Stimulated activated CD4-positive, alpha-beta T cell treated with anti-CD3 and anti-CD28 coated beads, Interleukin-1b, Interleukin-23, amount 100 ng/mL, for 24 hours (primary cell): Measurements from ENCODE around the gene MANBA.
"Not testable (repeated sequence)": the region's sequence is repeated elsewhere in the genome, so short reads cannot be mapped to it uniquely, and the experiment has no call there.

Experiments used
- DNase-seq, 4 experiments: peaks; one replicate each; pipeline ENCODE4 v3.0.0-alpha.2; 2020; ENCODE audit warnings: low read depth in 4 of 4, low spot score in 1 of 4

The MANBA gene

DNA sequence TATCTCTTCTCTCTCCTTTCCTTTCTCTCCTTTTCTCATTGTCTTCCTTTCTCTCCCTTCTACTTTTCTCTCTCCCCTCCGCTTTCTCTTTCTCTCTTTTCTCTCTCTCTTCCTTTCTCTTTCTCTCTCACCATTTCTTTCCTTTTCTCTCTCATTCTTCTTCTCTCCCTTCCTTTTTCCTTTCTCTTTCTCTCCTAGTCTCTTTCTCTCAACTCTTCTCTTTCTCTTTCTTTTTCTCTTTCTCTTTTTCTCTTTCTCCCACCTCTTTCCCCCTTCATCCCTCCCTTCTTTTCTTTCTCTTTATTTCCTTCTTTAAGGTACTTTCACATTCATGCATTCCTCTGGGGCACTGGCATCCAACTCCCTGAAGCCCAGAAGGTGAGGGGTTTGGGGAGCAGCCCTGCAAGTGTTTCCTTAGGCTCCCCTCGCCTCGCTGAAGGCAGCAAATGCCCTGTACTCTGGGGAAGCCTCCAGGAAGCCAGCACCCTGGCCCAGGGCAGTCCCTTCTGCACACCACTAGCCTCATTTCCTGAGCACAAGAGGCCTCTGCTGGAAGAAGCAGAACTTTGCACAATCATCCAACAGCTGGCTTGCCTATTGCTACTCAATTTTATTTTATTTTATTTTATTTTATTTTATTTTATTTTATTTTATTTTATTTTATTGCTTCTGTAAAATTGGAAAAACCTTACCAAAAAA lies 135.4 kb downstream of the MANBA start:
- DNase-seq: peak in 1 of 4 experiments; percentile 55

DNA sequence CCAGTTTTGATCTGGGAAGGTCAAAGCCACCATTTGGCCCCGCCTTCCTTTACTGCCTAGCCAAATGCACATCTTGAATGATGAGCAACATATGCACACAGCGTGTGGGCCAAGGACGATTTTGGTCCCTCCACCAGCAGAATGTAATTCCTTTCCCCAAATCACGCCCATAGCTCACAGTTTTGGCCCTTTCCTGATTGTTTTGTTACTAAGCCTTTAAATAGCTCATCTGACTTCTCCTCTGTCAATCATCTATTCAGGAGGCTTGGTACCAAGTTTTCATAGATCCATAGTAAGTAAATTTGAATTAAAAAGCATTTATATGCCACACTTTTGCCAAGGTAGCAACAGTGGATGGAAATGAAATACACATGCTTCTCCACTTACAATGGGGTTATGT lies 136.3 kb downstream of the MANBA start:
- DNase-seq: no peak

DNA sequence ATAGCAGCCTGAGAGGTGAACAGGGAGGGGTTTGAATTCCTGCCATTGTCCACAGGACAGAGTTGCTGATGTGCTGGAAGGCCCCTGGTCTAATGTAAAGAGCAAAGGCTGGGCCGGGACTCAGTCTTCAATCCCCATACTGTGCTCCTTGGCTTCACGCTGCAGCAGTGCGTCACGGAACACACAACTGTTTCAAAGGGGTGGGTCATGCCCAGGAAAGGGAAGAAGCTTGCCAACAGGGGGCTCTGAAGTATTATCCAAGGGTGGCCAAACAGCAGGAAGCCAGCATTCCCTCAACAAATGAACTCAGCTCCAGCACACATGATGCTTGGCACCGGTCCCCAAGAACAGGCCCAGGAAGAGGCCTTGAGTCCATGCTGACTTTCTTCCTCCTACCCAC lies 137.1 kb downstream of the MANBA start:
- DNase-seq: no peak

DNA sequence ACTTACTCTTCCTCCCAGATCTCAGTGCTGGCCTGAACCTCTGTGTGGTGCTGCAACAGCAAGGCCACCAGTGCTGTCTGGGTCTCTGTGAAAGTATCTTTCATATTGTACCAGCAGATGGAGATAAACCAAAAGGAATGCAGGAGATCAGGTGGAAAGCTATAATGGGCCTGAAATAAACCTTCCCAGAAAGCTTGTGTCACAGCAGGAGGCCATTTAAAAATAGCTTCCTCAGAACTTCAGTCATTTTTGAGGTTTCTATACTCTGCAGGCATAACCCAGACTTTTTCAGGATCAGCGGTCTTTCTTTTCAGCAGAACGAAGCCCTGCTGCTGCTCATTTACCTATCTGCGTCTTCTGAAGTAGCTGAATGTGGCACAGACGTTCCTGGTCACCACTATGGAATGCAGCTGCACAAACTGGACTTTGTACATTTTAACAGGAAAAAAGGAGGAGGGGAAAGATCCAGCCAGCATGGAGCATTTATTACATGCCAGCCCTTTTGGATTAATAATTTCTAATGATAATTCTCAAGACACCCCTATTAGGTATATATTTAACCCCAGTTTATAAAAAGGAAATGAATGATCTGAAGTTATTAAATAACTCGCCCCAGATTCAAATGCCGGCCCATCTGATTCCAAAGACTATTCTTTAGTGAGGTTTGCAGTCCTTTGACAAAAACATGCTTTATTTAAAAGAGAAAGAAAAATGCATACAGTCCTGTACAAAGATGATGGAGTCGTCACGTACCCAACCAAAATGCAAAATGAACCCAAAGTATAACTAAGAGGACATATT lies 139.9 kb downstream of the MANBA start:
- no peak for DNase-seq

DNA sequence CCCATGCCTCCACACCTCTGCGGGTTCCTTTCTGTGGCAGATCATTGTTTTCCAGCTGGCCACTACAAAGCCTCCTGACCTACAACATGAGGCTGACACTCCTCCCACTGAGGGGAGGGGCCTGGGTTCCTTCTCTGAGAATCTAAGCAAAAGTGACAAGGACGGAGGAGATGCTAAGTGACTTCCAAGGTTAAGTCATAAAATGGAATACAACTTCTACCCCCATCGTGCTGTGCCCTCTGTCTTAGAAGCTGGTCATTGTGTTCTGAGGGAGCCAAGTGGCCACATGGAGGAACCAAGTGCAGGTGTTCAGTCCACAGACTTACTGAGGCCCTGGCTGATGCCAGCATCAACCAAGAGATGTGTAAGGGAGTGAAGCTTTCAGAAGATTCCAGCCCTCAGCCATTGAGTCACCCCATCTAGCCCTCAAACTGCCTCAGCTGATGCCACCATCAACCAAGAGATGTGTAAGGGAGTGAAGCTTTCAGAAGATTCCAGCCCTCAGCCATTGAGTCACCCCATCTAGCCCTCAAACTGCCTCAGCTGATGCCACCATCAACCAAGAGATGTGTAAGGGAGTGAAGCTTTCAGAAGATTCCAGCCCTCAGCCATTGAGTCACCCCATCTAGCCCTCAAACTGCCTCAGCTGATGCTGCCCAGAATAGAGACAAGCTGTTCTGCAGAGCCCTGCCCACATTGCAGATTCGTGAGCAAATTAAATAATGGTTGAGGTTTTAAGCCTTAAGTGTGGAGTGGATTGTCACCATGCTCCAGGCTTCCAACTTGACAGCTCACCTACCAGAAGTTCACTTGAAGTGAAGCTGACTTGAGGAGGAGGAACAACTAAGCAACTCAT lies 140.8 kb downstream of the MANBA start:
- DNase-seq: not testable (repeated sequence)

GRCh38 chr4:102619021-102619420 lies 141.7 kb downstream of the MANBA start:
- DNase-seq: not testable (repeated sequence)

DNA sequence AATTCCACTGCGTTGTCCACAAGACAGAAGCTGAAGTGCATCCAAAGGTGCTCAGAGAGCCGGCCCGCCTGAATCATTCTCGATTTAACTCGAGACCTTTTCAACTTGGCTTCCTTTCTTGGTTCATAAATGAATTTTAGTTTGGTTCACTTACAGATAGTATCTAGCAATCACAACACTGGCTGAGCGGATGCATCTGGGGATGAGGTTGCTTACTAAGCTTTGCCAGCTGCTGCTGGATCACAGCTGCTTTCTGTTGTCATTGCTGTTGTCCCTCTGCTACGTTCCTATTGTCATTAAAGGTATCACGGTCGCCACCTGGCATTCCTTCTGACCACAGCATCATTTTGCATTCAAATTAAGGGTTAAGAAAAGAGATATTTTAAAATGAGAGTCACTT lies 144.1 kb downstream of the MANBA start:
- no peak for DNase-seq

GRCh38 chr4:102614801-102615200 lies 146.0 kb downstream of the MANBA start:
- DNase-seq: no peak

DNA sequence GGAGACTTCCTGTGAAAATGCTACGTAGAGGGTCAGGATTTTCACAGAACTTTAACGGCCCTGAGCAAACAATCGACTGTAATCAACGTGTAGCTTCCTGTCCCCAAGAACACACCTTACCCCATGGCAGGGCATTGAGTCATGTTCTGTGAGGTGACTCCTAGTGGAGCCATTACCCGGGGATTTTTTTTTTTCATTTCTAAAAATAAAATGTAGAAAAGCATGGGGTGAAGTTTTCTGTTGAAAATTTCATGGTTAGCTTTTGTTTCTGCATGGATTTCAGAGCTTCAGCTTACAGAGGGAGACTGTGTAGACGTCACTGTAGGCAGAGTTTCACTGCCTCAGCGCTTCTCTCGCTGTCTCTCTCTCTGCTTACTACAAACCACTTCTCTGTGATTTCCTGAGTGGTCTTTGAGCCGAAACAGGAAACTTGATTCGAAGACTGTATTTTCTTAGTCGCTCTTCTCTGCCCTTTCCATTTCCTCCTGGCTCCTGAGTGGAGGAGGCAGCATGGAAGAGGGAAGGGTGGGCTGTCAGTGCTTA lies 147.9 kb downstream of the MANBA start:
- no peak for DNase-seq

- DNase-seq: no peak
Observed at GRCh38 chr4:102612210-102612609, 148.6 kb downstream of the MANBA start.

DNA sequence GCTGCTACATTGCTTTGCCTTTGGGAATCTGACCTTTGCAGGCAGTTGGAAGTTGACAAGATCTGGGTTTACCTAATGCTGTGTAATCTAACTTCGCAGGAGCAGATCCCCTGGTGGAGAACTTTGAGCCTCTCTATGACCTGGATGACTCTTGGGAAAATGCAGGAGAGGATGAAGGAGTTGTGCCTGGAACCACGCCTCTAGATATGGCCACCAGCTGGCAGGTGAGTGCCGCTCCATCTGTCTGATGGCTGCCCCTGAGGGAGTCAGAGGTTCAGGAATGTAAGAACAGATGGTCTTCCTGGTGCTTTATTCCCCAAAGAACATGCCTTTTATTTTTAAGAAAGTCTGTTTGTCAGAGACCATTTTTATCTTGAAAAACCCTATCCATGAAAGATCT lies 150.3 kb downstream of the MANBA start:
- DNase-seq: no peak

GRCh38 chr4:102610007-102610406 lies 150.8 kb downstream of the MANBA start:
- DNase-seq: no peak

- no peak for DNase-seq
Observed at GRCh38 chr4:102608190-102608589, 152.6 kb downstream of the MANBA start.

GRCh38 chr4:102606846-102607450 lies 153.8 kb downstream of the MANBA start:
- DNase-seq: no peak

DNA sequence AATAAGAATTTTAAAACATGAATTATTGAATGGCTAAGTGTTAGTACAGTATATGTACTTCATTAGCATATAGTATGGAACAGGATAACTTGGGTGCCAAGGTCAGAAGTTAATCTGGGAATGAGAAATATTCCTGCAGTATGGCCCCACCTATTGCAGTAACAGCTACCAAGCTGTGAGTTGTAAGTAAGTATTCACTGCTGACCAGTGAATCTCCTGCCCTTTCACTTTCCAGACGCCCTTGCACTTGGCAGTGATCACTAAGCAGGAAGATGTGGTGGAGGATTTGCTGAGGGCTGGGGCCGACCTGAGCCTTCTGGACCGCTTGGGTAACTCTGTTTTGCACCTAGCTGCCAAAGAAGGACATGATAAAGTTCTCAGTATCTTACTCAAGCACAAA lies 154.5 kb downstream of the MANBA start:
- no peak for DNase-seq

GRCh38 chr4:102604222-102604940 lies 156.4 kb downstream of the MANBA start:
- no peak for DNase-seq

GRCh38 chr4:102601586-102602227 lies 159.1 kb downstream of the MANBA start:
- no peak for DNase-seq

- no peak for DNase-seq
Observed at GRCh38 chr4:102600689-102601088, 160.1 kb downstream of the MANBA start.

GRCh38 chr4:102599886-102600285 lies 160.9 kb downstream of the MANBA start:
- DNase-seq: no peak

DNA sequence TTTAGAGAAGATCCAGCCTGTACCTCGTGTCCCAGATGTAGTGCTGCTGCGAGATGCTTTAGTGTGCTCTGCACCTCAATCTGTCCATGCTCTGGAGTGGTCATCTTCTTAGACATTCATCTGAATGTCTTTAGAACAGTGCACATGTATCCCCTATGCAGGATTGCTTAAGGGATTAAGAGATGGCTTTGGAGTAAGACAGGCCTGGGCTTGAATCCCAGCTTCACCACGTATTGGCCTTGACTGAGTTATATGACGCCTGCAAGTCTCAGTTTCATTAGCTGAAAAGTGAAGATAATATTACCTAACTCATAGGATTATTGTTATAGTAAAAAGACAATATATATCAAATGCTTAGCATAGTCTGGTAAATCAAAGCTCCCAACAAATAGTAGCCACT lies 161.3 kb downstream of the MANBA start:
- DNase-seq: no peak
